Coronary artery (tissue), 2 donors: Measurements from ENCODE around the gene FAM43B.

Source experiments
- DNase-seq: peaks from one replicate; pipeline ENCODE4 v3.0.0-alpha.2; 2017; ENCODE audit warnings: low spot score
- H3K27ac ChIP-seq, 2 donors: fragments of 200-600 bp; sonication (generic); one replicate each; pipeline ENCODE4 v1.5.1; 2016 to 2019
- H3K4me3 ChIP-seq: fragments of 200-600 bp; sonication (generic); 2 replicates; pipeline ENCODE4 v1.5.1; 2016; ENCODE audit warnings: mild to moderate bottlenecking, moderate library complexity
- CTCF ChIP-seq: fragments of 200-600 bp; sonication (generic); IDR thresholded peaks from one replicate; pipeline ENCODE4 v1.5.1; 2019; ENCODE audit warnings: antibody characterized with exemption

FAM43B gene

GRCh38 chr1:20593756-20594155, 41.4 kb downstream of the FAM43B start:
- DNase-seq: no peak
- TF ChIP-seq CTCF: no peak
- no peak overlapping the region for H3K4me3 ChIP-seq
- no peak overlapping the region for H3K27ac ChIP-seq

GRCh38 chr1:20594746-20595145, 42.4 kb downstream of the FAM43B start:
- TF ChIP-seq CTCF: no peak
- no peak overlapping the region for H3K27ac ChIP-seq
- DNase-seq: no peak
- no peak overlapping the region for H3K4me3 ChIP-seq

GRCh38 chr1:20596106-20596505, 43.7 kb downstream of the FAM43B start:
- Histone ChIP-seq H3K4me3 (no peak overlapping the region), H3K27ac (no peak overlapping the region)
- no peak for TF ChIP-seq CTCF
- DNase-seq: no peak

- H3K4me3 ChIP-seq: no peak overlapping the region
- no peak for TF ChIP-seq CTCF
- H3K27ac ChIP-seq: peak overlapping the region in 1 of 2 donors; percentile 53
- DNase-seq: no peak
Observed at GRCh38 chr1:20597650-20598049, 45.3 kb downstream of the FAM43B start.

GRCh38 chr1:20600156-20600555, 47.8 kb downstream of the FAM43B start:
- no peak for TF ChIP-seq CTCF
- no peak for DNase-seq

GRCh38 chr1:20601129-20601825, 48.9 kb downstream of the FAM43B start:
- H3K27ac ChIP-seq: no peak overlapping the region
- no peak overlapping the region for H3K4me3 ChIP-seq
- no peak for DNase-seq
- no peak for TF ChIP-seq CTCF

More at GRCh38 chr1:20600156-20600555, 47.8 kb downstream of the FAM43B start:
- H3K27ac ChIP-seq: no peak overlapping the region
- H3K4me3 ChIP-seq: no peak overlapping the region

- no peak for DNase-seq
- Histone ChIP-seq H3K4me3 (no peak overlapping the region), H3K27ac (no peak overlapping the region)
- no peak for TF ChIP-seq CTCF
Observed at GRCh38 chr1:20602851-20603450, 50.6 kb downstream of the FAM43B start.
